ENCODE data around the gene ATP2C2.

- TF ChIP-seq CTCF (IDR thresholded peaks at IDR 0.05) = no peak
- no peak for TF ChIP-seq EZH2 (IDR thresholded peaks at IDR 0.05; ENCODE audit: borderline replicate concordance, insufficient read depth, low read depth, low read length, poor library complexity, severe bottlenecking)
Observed at GRCh38 chr16:84444476-84444875, 76.1 kb downstream of the ATP2C2 start.

Data from B cell (primary cell).